ENCODE measurements around the gene CCDC141.
"Not testable (repeated sequence)": the region's sequence is repeated elsewhere in the genome, so short reads cannot be mapped to it uniquely, and the experiment has no call there.

Gene CCDC141

GRCh38 chr2:179036353-179036905 lies 13.5 kb downstream of the CCDC141 start:
- DNase-seq (ENCODE audit: low read depth) = peak; percentile 3

- DNase-seq (ENCODE audit: low read depth) = peak; percentile 91
These were observed 18.1 kb downstream of the CCDC141 start for GRCh38 chr2:179031731-179032408.

GRCh38 chr2:179024445-179024844 lies 25.5 kb downstream of the CCDC141 start:
- DNase-seq (ENCODE audit: low read depth) = no peak

- no peak for DNase-seq (ENCODE audit: low read depth)
These were observed 27.3 kb downstream of the CCDC141 start for GRCh38 chr2:179022685-179023084.

- DNase-seq (ENCODE audit: low read depth) = no peak
These were observed 28.7 kb downstream of the CCDC141 start for GRCh38 chr2:179021258-179021657.

GRCh38 chr2:179020156-179020750 lies 29.7 kb downstream of the CCDC141 start:
- DNase-seq (ENCODE audit: low read depth) = peak; percentile 5

- no peak for DNase-seq (ENCODE audit: low read depth)
These were observed 30.7 kb downstream of the CCDC141 start for GRCh38 chr2:179019260-179019659.

GRCh38 chr2:179017773-179018357 lies 32.1 kb downstream of the CCDC141 start:
- no peak for DNase-seq (ENCODE audit: low read depth)

GRCh38 chr2:179014189-179014588 lies 35.7 kb downstream of the CCDC141 start:
- not testable (repeated sequence) for DNase-seq (ENCODE audit: low read depth)

- no peak for DNase-seq (ENCODE audit: low read depth)
These were observed 44.0 kb downstream of the CCDC141 start for GRCh38 chr2:179005976-179006375.

GRCh38 chr2:178999476-178999875 lies 50.5 kb downstream of the CCDC141 start:
- DNase-seq (ENCODE audit: low read depth) = no peak

- no peak for DNase-seq (ENCODE audit: low read depth)
These were observed 51.4 kb downstream of the CCDC141 start for GRCh38 chr2:178998539-178998938.

- DNase-seq (ENCODE audit: low read depth) = no peak
These were observed 52.5 kb downstream of the CCDC141 start for GRCh38 chr2:178997477-178997876.

- no peak for DNase-seq (ENCODE audit: low read depth)
These were observed 52.9 kb downstream of the CCDC141 start for GRCh38 chr2:178997067-178997466.

- DNase-seq (ENCODE audit: low read depth) = no peak
These were observed 55.7 kb downstream of the CCDC141 start for GRCh38 chr2:178994264-178994663.

GRCh38 chr2:178993788-178994187 lies 56.1 kb downstream of the CCDC141 start:
- DNase-seq (ENCODE audit: low read depth) = no peak

GRCh38 chr2:178992719-178993118 lies 57.2 kb downstream of the CCDC141 start:
- not testable (repeated sequence) for DNase-seq (ENCODE audit: low read depth)

- no peak for DNase-seq (ENCODE audit: low read depth)
These were observed 59.2 kb downstream of the CCDC141 start for GRCh38 chr2:178990533-178991241.

- DNase-seq (ENCODE audit: low read depth) = not testable (repeated sequence)
These were observed 60.5 kb downstream of the CCDC141 start for GRCh38 chr2:178989424-178989823.

- DNase-seq (ENCODE audit: low read depth) = not testable (repeated sequence)
These were observed 67.3 kb downstream of the CCDC141 start for GRCh38 chr2:178982652-178983051.

GRCh38 chr2:178980815-178981214 lies 69.1 kb downstream of the CCDC141 start:
- no peak for DNase-seq (ENCODE audit: low read depth)

GRCh38 chr2:178978667-178979066 lies 71.3 kb downstream of the CCDC141 start:
- DNase-seq (ENCODE audit: low read depth) = no peak
